K562 (cell line): Measurements from ENCODE around the gene DENND1A. TPM values are rescaled to one million over a fixed set of nuclear protein-coding genes. Genes with fewer than 3 reads are reported as not detected.

ENCODE experiments used
- ASH1L ChIP-seq: fragments of 450-650 bp; IDR thresholded peaks from 2 replicates; pipeline ENCODE4 v1.6.1; 2018; ENCODE audit warnings: borderline replicate concordance, mild to moderate bottlenecking, low read depth; ENCODE audit not compliant: partially characterized antibody
- CBX8 ChIP-seq: fragments of 200-600 bp; sonication (generic); IDR thresholded peaks from 2 replicates; pipeline ENCODE4 v1.6.1; 2012; ENCODE audit warnings: borderline replicate concordance, mixed run types, low read depth, mild to moderate bottlenecking, moderate library complexity, mixed read lengths, low read length, control low read depth, inconsistent platforms; ENCODE audit not compliant: poor library complexity, severe bottlenecking; ENCODE audit errors: extremely low read depth
- HMGN3 ChIP-seq: IDR thresholded peaks from 2 replicates; pipeline ENCODE4 v1.6.1; 2011; ENCODE audit warnings: borderline replicate concordance, low read depth, mild to moderate bottlenecking, mixed read lengths, low read length; ENCODE audit not compliant: insufficient read length; ENCODE audit errors: extremely low read depth
- MAZ ChIP-seq, 2 experiments: fragments of 450-650 bp in 1 of 2; sonication (generic) in 1 of 2; formaldehyde crosslinking; IDR thresholded peaks in 1 of 2; conservative IDR thresholded peaks in 1 of 2; 2 replicates each; pipeline versions ENCODE4 v1.4.0 to v1.5.0; 2020; ENCODE audit warnings: mild to moderate bottlenecking in 1 of 2, missing genetic modification reagents in 1 of 2
- NFRKB ChIP-seq: fragments of 450-650 bp; IDR thresholded peaks from 2 replicates; pipeline ENCODE4 v1.6.1; 2016; ENCODE audit warnings: low read depth
- PHF8 ChIP-seq: fragments of 200-600 bp; sonication (generic); IDR thresholded peaks from 2 replicates; pipeline ENCODE4 v1.6.1; 2012; ENCODE audit warnings: mixed run types, mild to moderate bottlenecking, inconsistent platforms, low read length, moderate library complexity, borderline replicate concordance
- ZNF592 ChIP-seq: fragments of 450-650 bp; IDR thresholded peaks from 2 replicates; pipeline ENCODE4 v1.6.1; 2017; ENCODE audit warnings: antibody characterized with exemption, mild to moderate bottlenecking
- polyA plus RNA-seq, 8 experiments: library from polyadenylated mRNA; depleted of rRNA in 4 of 8; stranded (reverse) in 5 of 8; unstranded in 3 of 8; fragments of >200 nt; fragmentation: Nextera tagmentation in 2 of 8; fragmentation: Illumina TruSeq in 1 of 8; extraction: Ambion mirVana in 2 of 8; extraction: Trizol in 1 of 8; gene quantifications; 2 replicates each; pipeline versions ENCODE4 v1.2.1 to v1.2.3, GENCODE V29; 2011 to 2014; ENCODE audit warnings: inconsistent platforms in 1 of 8, missing spikeins in 1 of 8
- total RNA-seq, 7 experiments: library from RNA; depleted of rRNA in 6 of 7; stranded (reverse); fragments of >200 nt in 6 of 7; fragmentation: Illumina TruSeq in 2 of 7; extraction: Trizol in 2 of 7; gene quantifications; 2 replicates each; pipeline versions ENCODE4 v1.2.1 to v1.2.3, GENCODE V29; 2011 to 2021; ENCODE audit warnings: low replicate concordance in 1 of 7
- TF ChIP-seq, protein P1 (sequence below): sonication (generic); formaldehyde crosslinking; IDR thresholded peaks from 2 replicates; pipeline ENCODE4 v1.8.1; 2023; ENCODE audit warnings: mild to moderate bottlenecking, missing genetic modification reagents

Gene DENND1A
- total and polyA plus RNA-seq, 9 of the 15 experiments (the other 6 are each of a cell fraction or from before 2014, with no cell fraction given): 7.6 to 29.5 (median 15.7) TPM

DNA sequence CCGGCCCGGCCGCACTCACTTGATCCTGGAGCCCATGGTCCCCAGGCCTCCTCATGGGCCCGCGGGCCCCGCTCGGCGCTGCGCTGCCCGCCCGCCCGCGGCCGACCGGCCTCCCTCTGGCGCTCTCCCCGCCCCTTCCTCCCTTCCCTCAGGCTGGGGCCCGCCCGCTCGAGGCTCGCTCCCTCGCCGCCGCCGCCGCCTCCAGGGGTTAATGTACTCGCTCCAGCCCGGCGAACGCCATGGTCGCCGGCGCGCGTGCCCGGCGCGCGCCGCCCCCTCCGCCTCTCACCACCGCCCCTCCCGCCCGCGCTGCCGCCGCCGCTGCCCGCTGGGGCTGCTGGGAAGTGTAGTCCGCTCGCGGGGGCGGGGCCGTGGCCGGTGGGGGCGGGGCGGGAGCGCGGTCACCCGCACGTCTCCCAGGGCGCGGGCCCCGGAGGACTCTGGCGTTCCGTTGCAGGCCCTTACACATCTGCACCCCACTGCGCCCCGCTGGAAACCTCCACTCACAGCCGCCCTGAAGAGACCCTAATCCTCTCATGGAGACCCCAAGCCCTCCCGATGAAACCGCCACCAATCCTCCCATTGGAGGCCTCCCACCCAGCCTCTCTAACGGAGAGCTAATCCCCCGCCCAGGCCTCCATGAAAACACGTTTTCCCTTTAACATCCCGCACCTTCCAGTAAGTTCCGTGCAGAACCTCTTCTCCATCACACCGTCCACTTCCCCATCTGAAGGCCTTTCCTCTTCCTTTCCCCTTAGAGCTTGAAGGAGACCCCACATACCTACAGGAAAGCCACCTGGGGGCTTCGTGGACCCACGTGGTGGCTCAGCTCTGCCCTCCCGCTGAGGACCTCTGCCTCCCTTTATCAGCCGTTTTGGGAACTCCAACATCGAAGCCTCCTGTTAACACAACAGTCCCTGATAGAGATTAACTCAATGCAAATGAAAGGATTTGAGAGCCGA, at the start of gene DENND1A (continued):
- TF ChIP-seq ZNF592 (peak; percentile 69), MAZ (CRISPR knock-in tag; conservative IDR thresholded peaks at IDR 0.05 in 1 of 2, IDR thresholded peaks at IDR 0.05 in 1 of 2) (peak; percentile 44 to 94; a peak in 3 of 4 replicates), HMGN3 (peak; percentile 72), NFRKB (0 out of 2 replicates have a peak, but pooled peaks have one; percentile 35), ASH1L (no peak), PHF8 (peak; percentile 75; the same call in 1 of the 2 replicates), CBX8 (no peak)
- TF ChIP-seq, protein P1, sequence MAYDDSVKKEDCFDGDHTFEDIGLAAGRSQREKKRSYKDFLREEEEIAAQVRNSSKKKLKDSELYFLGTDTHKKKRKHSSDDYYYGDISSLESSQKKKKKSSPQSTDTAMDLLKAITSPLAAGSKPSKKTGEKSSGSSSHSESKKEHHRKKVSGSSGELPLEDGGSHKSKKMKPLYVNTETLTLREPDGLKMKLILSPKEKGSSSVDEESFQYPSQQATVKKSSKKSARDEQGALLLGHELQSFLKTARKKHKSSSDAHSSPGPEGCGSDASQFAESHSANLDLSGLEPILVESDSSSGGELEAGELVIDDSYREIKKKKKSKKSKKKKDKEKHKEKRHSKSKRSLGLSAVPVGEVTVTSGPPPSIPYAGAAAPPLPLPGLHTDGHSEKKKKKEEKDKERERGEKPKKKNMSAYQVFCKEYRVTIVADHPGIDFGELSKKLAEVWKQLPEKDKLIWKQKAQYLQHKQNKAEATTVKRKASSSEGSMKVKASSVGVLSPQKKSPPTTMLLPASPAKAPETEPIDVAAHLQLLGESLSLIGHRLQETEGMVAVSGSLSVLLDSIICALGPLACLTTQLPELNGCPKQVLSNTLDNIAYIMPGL: no peak
